Smooth muscle cell (in vitro differentiated cells): Measurements from ENCODE around the gene RALGDS. TPM values are rescaled to one million over a fixed set of nuclear protein-coding genes. Genes with fewer than 3 reads are reported as not detected.

ENCODE experiments used
- DNase-seq: peaks from one replicate; lab custom pipeline; 2025; ENCODE audit not compliant: unreplicated experiment; lab: John Stamatoyannopoulos, UW
- H2AFZ ChIP-seq: fragments of 200-600 bp; sonication (generic); 2 replicates; pipeline ENCODE4 v1.6.0; 2016; ENCODE audit warnings: antibody characterized with exemption, low read depth, mild to moderate bottlenecking
- H3F3A ChIP-seq: fragments of 200-600 bp; sonication (generic); 2 replicates; pipeline ENCODE4 v1.6.0; 2017; ENCODE audit warnings: antibody characterized with exemption, low read depth
- H3K27ac ChIP-seq: fragments of 200-600 bp; sonication (generic); 2 replicates; pipeline ENCODE4 v1.5.1; 2016; ENCODE audit warnings: low read depth, mild to moderate bottlenecking
- H3K27me3 ChIP-seq: fragments of 200-600 bp; sonication (generic); 2 replicates; pipeline ENCODE4 v1.6.1; 2016; ENCODE audit warnings: low read depth, mild to moderate bottlenecking
- H3K36me3 ChIP-seq: fragments of 200-600 bp; sonication (generic); 2 replicates; pipeline ENCODE4 v1.5.1; 2016; ENCODE audit warnings: low read depth
- H3K4me1 ChIP-seq: fragments of 200-600 bp; sonication (generic); 2 replicates; pipeline ENCODE4 v1.5.1; 2016; ENCODE audit warnings: low read depth
- H3K4me2 ChIP-seq: fragments of 200-600 bp; sonication (generic); 2 replicates; pipeline ENCODE4 v1.6.0; 2016; ENCODE audit warnings: mild to moderate bottlenecking
- H3K4me3 ChIP-seq: fragments of 200-600 bp; sonication (generic); 2 replicates; pipeline ENCODE4 v1.5.1; 2016; ENCODE audit warnings: mild to moderate bottlenecking
- H3K79me2 ChIP-seq: fragments of 200-600 bp; sonication (generic); 2 replicates; pipeline ENCODE4 v1.6.0; 2016; ENCODE audit warnings: low read depth, mild to moderate bottlenecking
- H3K9ac ChIP-seq: fragments of 200-600 bp; sonication (generic); 2 replicates; pipeline ENCODE4 v1.6.0; 2016; ENCODE audit warnings: low read depth
- H3K9me3 ChIP-seq: fragments of 200-600 bp; sonication (generic); replicated peaks from 2 replicates; pipeline ENCODE4 v1.5.1; 2016; ENCODE audit warnings: low read depth
- H4K20me1 ChIP-seq: fragments of 200-600 bp; sonication (generic); 2 replicates; pipeline ENCODE4 v1.6.0; 2016; ENCODE audit warnings: low read depth
- CTCF ChIP-seq: fragments of 200-600 bp; sonication (generic); IDR thresholded peaks from 2 replicates; pipeline ENCODE4 v1.5.1; 2017; ENCODE audit warnings: borderline replicate concordance, mild to moderate bottlenecking, antibody characterized with exemption; ENCODE audit not compliant: insufficient read depth, poor library complexity, severe bottlenecking
- WGBS: methylation state at CpG from one replicate; pipeline ENCODE4 v1.1.7; 2016; ENCODE audit warnings: low lambda C conversion rate; 5-methylcytosine and 5-hydroxymethylcytosine counted together
- polyA plus RNA-seq: library from polyadenylated mRNA; unstranded; fragments of >200 nt; fragmentation: Nextera tagmentation; extraction: Ambion mirVana; gene quantifications from 2 replicates; pipeline ENCODE4 v1.2.1, GENCODE V29; 2016
- total RNA-seq: library from RNA; depleted of rRNA; stranded (reverse); fragments of >200 nt; gene quantifications from 2 replicates; pipeline ENCODE4 v1.2.3, GENCODE V29; 2014

RALGDS gene
- total and polyA plus RNA-seq, 2 experiments from 2014 or later, result 27.8 to 37.7 TPM

- no peaks in the 10 kb centered on the region for H3K9me3 ChIP-seq
- no peak overlapping the region for H2AFZ ChIP-seq
- 97% methylated on average over 9 of the region's 9 CpGs for WGBS
- no peaks in the 10 kb centered on the region for H3F3A ChIP-seq
- no peaks in the 10 kb centered on the region for H3K27me3 ChIP-seq
- no peaks in the 10 kb centered on the region for H3K36me3 ChIP-seq
- no peak overlapping the region for H3K4me2 ChIP-seq
- DNase-seq, result no peak
- no peak for TF ChIP-seq CTCF
- H3K27ac ChIP-seq, result no peak overlapping the region
- H3K4me3 ChIP-seq, result no peak overlapping the region
- H3K9ac ChIP-seq, result no peak overlapping the region
- no peaks in the 10 kb centered on the region for H3K4me1 ChIP-seq
- H4K20me1 ChIP-seq, result peaks cover 10% of the 10 kb centered on the region
- no peaks in the 10 kb centered on the region for H3K79me2 ChIP-seq
These were observed 69.0 kb downstream of the RALGDS start for GRCh38 chr9:133051966-133052539.

- H3F3A ChIP-seq, result no peaks in the 10 kb centered on the region
- H3K27me3 ChIP-seq, result no peaks in the 10 kb centered on the region
- no peak for DNase-seq
- no peak overlapping the region for H3K27ac ChIP-seq
- no peaks in the 10 kb centered on the region for H3K79me2 ChIP-seq
- TF ChIP-seq CTCF, result no peak
- no peak overlapping the region for H3K4me2 ChIP-seq
- no peaks in the 10 kb centered on the region for H3K36me3 ChIP-seq
- H3K9me3 ChIP-seq, result no peaks in the 10 kb centered on the region
- H3K4me3 ChIP-seq, result no peak overlapping the region
- H3K4me1 ChIP-seq, result no peaks in the 10 kb centered on the region
- WGBS, result 97% methylated on average over 20 of the region's 20 CpGs
- H2AFZ ChIP-seq, result no peak overlapping the region
- H3K9ac ChIP-seq, result no peak overlapping the region
- H4K20me1 ChIP-seq, result peaks cover 10% of the 10 kb centered on the region
These were observed 69.6 kb downstream of the RALGDS start for GRCh38 chr9:133051281-133051900.

- 96% methylated on average over 10 of the region's 10 CpGs for WGBS
- H3K4me1 ChIP-seq, result no peaks in the 10 kb centered on the region
- H3K27me3 ChIP-seq, result no peaks in the 10 kb centered on the region
- H3K9ac ChIP-seq, result no peak overlapping the region
- no peaks in the 10 kb centered on the region for H3K36me3 ChIP-seq
- DNase-seq, result no peak
- no peak overlapping the region for H3K4me2 ChIP-seq
- no peak overlapping the region for H2AFZ ChIP-seq
- H3K27ac ChIP-seq, result no peak overlapping the region
- H3K79me2 ChIP-seq, result no peaks in the 10 kb centered on the region
- no peaks in the 10 kb centered on the region for H3K9me3 ChIP-seq
- H3F3A ChIP-seq, result no peaks in the 10 kb centered on the region
- H3K4me3 ChIP-seq, result no peak overlapping the region
- TF ChIP-seq CTCF, result no peak
- H4K20me1 ChIP-seq, result peaks cover 10% of the 10 kb centered on the region
These were observed 70.3 kb downstream of the RALGDS start for GRCh38 chr9:133050781-133051180.

DNA sequence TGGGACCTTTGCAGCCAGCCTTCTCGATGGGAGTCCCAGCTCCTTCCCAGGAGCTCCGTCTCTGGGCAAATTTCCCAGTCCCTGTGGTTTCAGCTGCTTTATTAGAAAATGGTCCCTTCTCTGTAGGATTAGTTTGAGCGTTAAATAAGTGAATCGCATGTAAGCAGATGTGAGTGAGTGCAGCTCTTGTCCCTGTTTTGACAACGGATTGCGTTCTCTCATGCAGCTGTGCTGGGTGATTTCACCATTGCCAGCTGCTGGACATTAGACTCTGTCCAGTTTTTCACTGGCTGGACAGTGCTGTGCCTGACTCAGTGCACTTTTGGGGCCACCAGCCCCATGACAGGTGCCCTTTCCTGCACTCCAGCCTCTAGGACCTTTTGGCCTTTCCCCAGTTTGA is 70.9 kb downstream of the RALGDS start:
- no peak for DNase-seq
- TF ChIP-seq CTCF, result no peak
- H3K27me3 ChIP-seq, result no peaks in the 10 kb centered on the region
- 84% methylated on average over 6 of the region's 6 CpGs for WGBS
- H3K9me3 ChIP-seq, result no peaks in the 10 kb centered on the region
- H3K27ac ChIP-seq, result no peak overlapping the region
- H2AFZ ChIP-seq, result no peak overlapping the region
- H3K36me3 ChIP-seq, result no peaks in the 10 kb centered on the region
- H3K9ac ChIP-seq, result no peak overlapping the region
- H3F3A ChIP-seq, result no peaks in the 10 kb centered on the region
- H3K4me1 ChIP-seq, result no peaks in the 10 kb centered on the region
- peaks cover 10% of the 10 kb centered on the region for H4K20me1 ChIP-seq
- no peak overlapping the region for H3K4me2 ChIP-seq
- no peak overlapping the region for H3K4me3 ChIP-seq
- H3K79me2 ChIP-seq, result no peaks in the 10 kb centered on the region
